Epithelial cell of esophagus (primary cell): Measurements from ENCODE around the gene KANSL1L.

Experiments used
- DNase-seq: peaks from one replicate; pipeline ENCODE4 v3.0.0; 2010; ENCODE audit warnings: low read depth
- H3K4me3 ChIP-seq: 2 replicates; pipeline ENCODE4 v1.5.1; 2011; ENCODE audit warnings: mild to moderate bottlenecking, low read length, control low read depth
- CTCF ChIP-seq: IDR thresholded peaks from 2 replicates; pipeline ENCODE4 v1.5.1; 2011; ENCODE audit warnings: low read depth, mild to moderate bottlenecking, low read length, control low read depth, inconsistent platforms; ENCODE audit not compliant: insufficient read depth; ENCODE audit errors: missing control alignments

Gene KANSL1L

GRCh38 chr2:210072493-210072892 is 98.7 kb downstream of the KANSL1L start:
- TF ChIP-seq CTCF = no peak

GRCh38 chr2:210063306-210063705 is 107.9 kb downstream of the KANSL1L start:
- no peak for DNase-seq
- no peak overlapping the region for H3K4me3 ChIP-seq
- no peak for TF ChIP-seq CTCF

More at GRCh38 chr2:210072493-210072892, 98.7 kb downstream of the KANSL1L start:
- no peak for DNase-seq
- no peak overlapping the region for H3K4me3 ChIP-seq

DNA sequence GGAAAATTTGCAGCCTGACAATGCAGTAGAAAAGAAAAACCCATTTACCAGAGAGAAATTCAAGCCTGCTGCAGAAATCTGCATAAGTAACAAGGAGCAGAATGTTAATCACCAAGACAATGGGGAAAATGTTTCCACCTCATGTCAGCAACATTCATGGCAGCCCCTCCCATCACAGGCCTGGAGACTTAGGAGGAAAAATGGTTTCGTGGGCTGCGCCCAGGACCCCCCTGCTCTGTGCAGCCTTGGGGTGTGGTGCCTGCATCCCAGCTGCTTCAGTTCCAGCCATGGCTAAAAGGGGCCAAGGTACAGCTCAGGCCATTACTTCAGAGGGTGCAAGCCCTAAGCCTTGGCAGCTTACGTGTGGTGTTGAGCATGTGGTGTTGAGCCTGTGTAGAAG is 115.4 kb downstream of the KANSL1L start:
- DNase-seq = no peak
- H3K4me3 ChIP-seq = no peak overlapping the region
- TF ChIP-seq CTCF = no peak

DNA sequence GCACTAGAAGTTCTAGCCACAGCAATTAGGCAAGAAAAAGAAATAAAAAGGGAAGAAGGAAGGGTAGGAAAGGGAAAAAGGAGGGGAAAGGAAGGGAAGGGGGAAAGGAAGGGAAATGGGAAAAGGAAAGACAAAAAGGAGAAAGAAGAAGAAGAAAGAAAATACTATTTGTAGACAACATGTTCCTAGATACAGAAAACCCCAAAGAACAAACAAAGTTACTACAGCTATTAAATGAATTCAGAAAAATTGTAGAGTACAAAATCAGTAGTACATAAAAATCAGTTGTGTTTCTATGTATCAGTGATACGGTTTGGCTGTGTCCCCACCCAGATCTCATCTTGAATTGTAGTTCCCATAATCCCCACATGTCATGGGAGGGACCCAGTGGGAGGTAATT is 116.5 kb downstream of the KANSL1L start:
- TF ChIP-seq CTCF = no peak
- no peak overlapping the region for H3K4me3 ChIP-seq
- DNase-seq = no peak

- no peak for DNase-seq
- no peak for TF ChIP-seq CTCF
- H3K4me3 ChIP-seq = no peak overlapping the region
These were observed 120.3 kb downstream of the KANSL1L start for GRCh38 chr2:210050885-210051284.

GRCh38 chr2:210049831-210050230 is 121.4 kb downstream of the KANSL1L start:
- DNase-seq = no peak
- no peak for TF ChIP-seq CTCF
- no peak overlapping the region for H3K4me3 ChIP-seq

- no peak for TF ChIP-seq CTCF
- DNase-seq = no peak
- H3K4me3 ChIP-seq = no peak overlapping the region
These were observed 124.2 kb downstream of the KANSL1L start for GRCh38 chr2:210046851-210047500.
